ENCODE data around the gene UST.
"Not testable (repeated sequence)": the region's sequence is repeated elsewhere in the genome, so short reads cannot be mapped to it uniquely, and the experiment has no call there.

Gene UST

GRCh38 chr6:149095842-149096241, 349.0 kb downstream of the UST start:
- no peak for DNase-seq

- no peak for DNase-seq
Observed at GRCh38 chr6:149097794-149098193, 351.0 kb downstream of the UST start.

GRCh38 chr6:149098700-149099276, 352.0 kb downstream of the UST start:
- no peak for DNase-seq

GRCh38 chr6:149102324-149102723, 355.5 kb downstream of the UST start:
- DNase-seq, result no peak

DNA sequence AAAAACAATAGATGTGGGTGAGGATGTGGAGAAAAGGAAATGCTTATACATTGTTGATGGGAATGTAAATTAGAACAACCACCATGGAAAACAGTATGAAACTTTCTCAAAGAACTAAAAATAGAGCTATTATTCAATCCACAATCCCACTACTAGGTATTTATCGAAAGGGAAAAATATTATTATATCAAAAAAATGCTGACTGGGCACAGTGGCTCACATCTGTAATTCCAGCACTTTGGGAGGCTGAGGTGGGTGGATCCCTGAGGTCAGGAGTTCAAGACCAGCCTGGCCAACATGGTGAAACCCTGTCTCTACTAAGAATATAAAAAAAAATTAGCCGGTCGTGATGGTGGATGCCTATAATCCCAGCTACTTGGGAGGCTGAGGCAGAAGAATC, 357.1 kb downstream of the UST start:
- DNase-seq, result not testable (repeated sequence)

GRCh38 chr6:149107520-149107919, 360.7 kb downstream of the UST start:
- no peak for DNase-seq

- DNase-seq, result no peak
Observed at GRCh38 chr6:149108038-149108748, 361.4 kb downstream of the UST start.

DNA sequence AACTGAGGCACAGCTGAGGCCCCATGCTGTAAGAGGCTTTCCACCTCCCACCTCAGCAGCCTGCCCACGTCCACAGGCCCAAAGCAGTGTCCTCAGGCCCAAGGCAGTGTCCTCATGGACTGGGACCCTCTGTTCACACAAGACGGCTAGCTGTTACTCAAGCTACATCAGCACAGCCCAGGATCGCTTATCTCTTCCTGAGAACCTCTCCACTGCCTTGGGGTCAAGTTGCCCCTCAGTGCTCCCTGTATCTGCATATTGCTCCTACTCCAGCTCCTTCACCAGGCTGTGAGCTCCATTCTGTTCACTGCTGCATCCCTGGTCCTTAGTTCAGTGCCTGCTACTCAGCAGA, 361.9 kb downstream of the UST start:
- DNase-seq, result no peak

GRCh38 chr6:149109397-149110070, 362.7 kb downstream of the UST start:
- DNase-seq, result no peak

GRCh38 chr6:149111556-149112115, 364.8 kb downstream of the UST start:
- no peak for DNase-seq

- DNase-seq, result no peak
Observed at GRCh38 chr6:149112976-149113375, 366.1 kb downstream of the UST start.

DNA sequence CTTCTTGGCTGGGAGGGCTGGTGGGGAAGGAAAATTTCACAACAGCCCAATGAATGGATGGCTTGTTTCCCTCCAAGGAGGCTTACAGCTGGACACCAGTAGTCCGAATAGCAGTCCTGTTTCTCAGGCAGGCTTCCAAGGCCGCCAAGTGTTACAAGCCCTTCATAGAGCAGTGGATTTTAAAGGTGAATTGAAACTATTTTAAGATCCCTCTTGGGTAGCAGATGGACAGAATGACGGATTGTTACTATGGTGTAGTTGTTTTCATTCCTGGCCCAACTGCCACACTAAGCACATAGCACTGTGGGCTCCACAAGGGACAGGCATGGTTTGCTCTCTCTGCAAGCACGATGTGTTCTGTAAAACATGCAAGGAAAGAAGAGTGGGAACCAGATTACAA, 367.3 kb downstream of the UST start:
- no peak for DNase-seq

DNA sequence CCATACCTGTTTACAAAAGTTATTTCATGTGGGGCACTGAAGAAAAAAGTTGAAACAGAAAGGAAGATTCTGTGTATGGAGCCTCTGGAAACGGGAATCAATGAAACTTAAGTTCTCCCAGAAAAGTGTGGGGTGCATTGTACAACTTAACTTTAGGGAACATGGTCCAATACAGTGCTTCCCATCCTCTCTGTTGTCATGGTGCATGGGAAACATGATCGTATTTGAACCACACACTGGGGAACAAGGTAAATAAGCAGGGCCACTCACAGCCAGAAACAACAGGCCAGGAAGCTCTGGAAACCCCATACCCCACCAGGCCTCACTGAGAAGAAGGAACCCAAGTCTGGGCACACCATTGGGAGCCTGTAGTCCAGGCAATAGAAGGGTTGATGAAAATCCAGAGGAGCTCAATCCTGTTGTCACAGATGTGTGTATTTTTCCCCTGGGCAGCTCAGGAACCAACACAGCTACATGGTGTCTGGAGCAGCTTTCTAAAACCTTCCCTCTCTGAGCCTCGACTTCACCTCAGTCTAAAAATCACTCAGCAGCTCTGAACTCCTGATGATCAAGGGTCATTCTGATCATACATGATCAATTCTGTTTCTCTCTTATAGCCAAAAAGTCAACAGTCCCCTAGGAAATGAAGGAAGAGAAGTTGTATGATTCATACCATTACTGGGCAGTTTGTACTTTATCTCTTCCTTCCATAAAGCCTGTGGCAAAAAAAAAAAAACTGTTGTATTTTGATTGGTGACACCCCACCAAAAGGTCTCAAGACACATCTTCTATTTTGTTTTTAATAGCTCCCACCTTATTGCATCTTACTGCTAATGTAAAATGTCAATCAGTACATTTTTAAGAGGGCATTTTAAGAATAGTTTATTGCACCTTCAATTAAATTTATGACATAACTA, 372.2 kb downstream of the UST start:
- no peak for DNase-seq

GRCh38 chr6:149122850-149123821, 376.3 kb downstream of the UST start:
- DNase-seq, result no peak

GRCh38 chr6:149125309-149125708, 378.5 kb downstream of the UST start:
- no peak for DNase-seq
